Ramos (cell line): Measurements from ENCODE around the gene SHMT2.

Experiments
- in situ Hi-C: fragments of 300-500 bp; cut with MboI; formaldehyde crosslinking; loops from one replicate; pipeline ENCODE4 v1.14.3; 2022; ENCODE audit warnings: low sequenced_read_pairs; ENCODE audit not compliant: unreplicated experiment

Gene SHMT2

DNA sequence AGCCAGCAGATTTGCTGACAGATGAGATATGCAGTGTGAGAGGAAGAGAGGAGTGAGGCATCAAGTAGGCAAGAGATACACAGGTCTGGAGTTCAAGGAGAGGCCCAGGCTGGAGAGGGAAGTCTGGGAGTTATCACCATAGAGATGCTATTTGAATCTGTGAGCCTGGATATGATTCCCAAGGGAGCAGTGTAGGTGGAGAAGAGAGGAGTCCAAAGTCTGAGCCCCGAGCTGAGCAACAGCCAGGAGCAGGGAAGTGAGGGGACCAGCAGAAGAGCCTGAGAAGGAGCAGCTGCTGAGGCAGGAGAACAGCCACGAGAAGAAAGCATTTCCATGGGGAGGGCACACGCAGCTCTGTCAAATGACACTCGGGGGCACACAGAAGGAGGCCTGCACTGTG is 33.1 kb upstream of the SHMT2 start:
- in situ Hi-C loops = no loop called here

DNA sequence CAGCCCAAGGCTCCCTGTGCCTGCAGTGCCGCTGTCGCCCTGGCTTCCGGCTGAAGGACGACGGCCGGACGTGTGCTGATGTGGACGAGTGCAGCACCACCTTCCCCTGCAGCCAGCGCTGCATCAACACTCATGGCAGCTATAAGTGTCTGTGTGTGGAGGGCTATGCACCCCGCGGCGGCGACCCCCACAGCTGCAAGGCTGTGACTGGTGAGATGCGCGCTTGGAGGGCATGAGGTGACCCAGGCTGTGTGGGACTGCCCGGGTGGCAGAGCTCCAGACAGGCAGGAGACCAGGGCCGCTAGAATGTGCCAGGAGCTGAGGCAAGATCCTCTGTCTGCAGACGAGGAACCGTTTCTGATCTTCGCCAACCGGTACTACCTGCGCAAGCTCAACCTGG is 32.6 kb upstream of the SHMT2 start:
- in situ Hi-C loops = no loop called here

DNA sequence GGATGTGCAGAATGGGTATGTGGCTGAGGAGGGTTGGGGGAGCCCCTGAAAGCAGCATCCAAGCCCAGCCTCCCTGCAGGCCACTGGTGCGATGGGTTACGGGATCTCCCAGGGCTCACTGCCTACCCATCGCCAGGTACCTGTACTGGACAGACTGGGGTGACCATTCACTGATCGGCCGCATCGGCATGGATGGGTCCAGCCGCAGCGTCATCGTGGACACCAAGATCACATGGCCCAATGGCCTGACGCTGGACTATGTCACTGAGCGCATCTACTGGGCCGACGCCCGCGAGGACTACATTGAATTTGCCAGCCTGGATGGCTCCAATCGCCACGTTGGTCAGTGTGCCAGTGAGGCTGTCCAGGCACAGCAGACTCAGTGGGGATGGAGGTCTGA is 31.2 kb upstream of the SHMT2 start:
- in situ Hi-C loops = no loop called here

DNA sequence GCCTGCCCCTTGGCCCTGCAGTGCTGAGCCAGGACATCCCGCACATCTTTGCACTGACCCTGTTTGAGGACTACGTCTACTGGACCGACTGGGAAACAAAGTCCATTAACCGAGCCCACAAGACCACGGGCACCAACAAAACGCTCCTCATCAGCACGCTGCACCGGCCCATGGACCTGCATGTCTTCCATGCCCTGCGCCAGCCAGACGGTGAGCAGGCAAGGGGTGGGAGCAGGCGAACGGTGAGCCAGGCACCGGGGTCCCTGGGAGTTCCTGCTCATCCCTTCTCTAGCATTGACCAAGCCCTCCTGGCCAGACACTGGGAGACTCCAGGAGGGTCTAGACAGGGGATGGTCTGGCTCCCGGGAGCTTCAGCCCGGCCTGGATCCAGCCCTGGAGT is 30.3 kb upstream of the SHMT2 start:
- in situ Hi-C loops = no loop called here

DNA sequence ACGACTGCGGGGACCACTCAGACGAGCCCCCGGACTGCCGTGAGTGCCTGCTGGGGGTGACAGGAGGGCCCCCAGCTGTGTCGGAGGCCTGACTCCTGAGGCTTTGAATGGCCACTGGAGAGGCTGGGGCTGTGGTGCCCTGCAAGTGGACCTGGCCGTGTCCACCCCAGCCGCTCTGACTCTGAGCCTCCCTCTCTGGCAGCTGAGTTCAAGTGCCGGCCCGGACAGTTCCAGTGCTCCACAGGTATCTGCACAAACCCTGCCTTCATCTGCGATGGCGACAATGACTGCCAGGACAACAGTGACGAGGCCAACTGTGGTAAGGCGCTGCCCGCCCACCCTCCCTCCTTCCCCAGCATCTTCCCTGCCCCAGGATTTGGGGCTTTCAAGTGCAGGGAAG is 29.0 kb upstream of the SHMT2 start:
- in situ Hi-C loops = no loop called here

DNA sequence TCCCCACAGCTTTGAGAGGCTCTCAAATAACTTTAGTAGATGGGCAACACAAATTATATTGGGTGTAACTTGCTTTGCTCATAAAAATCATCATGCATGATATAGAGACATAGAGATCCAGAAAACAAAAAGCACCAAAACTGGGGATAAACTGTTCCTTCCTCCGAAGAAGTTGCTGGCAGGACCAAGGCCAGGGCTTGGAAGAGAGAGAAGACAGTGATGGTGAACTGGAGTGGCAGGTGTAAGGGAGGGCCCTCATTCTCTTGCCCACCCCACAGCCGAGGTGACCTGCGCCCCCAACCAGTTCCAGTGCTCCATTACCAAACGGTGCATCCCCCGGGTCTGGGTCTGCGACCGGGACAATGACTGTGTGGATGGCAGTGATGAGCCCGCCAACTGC is 28.3 kb upstream of the SHMT2 start:
- in situ Hi-C loops = no loop called here

DNA sequence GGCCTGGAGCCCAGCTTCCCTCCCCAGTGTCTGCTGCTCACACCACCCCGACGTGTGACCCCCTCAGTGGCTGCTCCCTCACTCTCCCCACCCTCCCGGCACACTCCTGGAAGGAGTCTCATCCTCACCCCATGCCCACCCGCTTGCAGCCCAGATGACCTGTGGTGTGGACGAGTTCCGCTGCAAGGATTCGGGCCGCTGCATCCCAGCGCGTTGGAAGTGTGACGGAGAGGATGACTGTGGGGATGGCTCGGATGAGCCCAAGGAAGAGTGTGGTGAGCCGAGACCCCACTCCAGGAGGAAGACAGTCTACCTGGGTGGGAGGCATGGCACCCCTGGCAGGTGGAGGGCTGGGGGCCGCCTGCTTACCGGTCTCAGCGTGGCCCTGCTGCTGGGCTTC is 27.9 kb upstream of the SHMT2 start:
- in situ Hi-C loops = no loop called here

DNA sequence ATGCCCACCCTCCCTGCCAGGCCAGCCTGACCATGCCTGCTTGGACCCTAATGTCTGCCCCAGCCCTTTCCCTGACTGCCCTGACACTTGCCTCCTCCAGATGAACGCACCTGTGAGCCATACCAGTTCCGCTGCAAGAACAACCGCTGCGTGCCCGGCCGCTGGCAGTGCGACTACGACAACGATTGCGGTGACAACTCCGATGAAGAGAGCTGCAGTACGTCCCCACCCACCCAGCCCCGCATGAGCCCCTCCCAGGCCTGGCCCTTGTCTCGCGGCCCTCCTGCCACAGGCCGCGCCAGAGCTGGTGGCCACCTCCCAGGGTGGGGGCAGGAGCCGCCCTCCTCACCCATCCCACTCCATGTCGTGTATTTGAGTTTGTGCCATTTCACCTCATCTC is 27.2 kb upstream of the SHMT2 start:
- in situ Hi-C loops = no loop called here

DNA sequence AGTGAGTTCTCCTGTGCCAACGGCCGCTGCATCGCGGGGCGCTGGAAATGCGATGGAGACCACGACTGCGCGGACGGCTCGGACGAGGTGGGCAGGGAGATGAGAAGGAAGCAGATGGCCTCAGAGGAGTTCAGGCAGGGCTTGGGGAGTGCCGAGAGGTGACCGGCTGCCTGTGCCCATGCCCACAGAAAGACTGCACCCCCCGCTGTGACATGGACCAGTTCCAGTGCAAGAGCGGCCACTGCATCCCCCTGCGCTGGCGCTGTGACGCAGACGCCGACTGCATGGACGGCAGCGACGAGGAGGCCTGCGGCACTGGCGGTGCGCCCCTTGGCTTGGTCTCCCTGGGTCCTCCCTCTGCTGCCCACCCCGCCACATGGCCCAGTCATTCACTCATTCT is 26.3 kb upstream of the SHMT2 start:
- in situ Hi-C loops = no loop called here

DNA sequence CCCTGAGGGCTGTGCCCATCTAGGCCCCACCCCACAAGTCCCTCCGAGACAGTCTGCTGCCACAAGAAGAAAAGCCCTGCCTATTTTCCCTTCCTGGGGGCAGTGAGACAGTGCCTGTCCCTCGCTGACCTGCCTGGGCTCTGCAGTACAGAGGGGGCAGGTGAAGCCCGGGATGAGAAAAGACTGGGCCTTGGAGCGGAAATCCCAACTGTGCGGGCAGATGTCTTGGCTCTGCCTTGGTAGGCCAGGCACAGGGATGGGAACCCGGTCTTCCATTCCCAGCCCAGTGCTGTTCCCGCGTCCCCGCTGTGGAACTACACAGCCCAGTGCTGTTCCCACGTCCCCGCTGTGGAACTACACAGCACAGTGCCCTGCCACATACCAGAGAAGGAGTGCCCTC is 25.7 kb upstream of the SHMT2 start:
- in situ Hi-C loops = no loop called here

DNA sequence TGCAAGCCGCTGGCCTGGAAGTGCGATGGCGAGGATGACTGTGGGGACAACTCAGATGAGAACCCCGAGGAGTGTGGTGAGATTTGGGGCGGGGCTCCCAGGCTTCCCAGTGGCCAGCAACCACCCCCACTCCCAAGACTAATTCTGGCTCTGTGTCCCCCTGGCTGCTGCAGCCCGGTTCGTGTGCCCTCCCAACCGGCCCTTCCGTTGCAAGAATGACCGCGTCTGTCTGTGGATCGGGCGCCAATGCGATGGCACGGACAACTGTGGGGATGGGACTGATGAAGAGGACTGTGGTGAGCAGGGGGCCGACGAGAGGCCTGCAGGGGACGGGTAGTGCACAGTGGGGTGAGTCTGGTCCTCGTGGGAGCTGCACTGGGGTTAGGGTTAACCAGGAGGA is 25.1 kb upstream of the SHMT2 start:
- in situ Hi-C loops = no loop called here

DNA sequence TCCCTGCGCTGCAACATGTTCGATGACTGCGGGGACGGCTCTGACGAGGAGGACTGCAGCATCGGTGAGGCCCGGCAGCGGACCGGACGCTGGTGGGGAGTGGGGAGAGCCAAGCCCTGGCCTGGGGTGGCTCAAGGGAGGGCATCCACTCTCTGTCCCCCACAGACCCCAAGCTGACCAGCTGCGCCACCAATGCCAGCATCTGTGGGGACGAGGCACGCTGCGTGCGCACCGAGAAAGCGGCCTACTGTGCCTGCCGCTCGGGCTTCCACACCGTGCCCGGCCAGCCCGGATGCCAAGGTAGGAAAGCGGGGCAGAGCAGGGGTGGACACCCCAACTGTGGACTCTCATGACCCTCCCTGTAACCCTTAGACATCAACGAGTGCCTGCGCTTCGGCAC is 24.3 kb upstream of the SHMT2 start:
- in situ Hi-C loops = no loop called here

DNA sequence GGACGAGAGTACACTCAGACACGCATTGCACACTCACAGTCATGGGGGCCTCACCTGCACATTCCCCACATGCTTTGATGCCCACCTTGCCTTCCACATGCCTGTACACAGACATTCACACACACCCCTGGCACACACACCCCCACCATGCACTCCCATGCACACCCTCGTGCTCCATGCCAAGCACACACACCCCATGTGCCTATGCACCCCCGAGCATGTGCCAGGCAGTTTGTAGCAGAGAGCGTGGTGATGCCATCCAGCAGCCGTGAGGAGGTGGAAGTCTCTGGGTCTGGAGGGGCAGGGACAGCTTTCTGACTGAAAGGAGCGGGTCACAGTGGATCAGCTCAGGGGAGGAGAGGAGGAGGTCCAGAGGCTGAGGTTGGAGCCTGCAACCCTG is 23.6 kb upstream of the SHMT2 start:
- in situ Hi-C loops = no loop called here

DNA sequence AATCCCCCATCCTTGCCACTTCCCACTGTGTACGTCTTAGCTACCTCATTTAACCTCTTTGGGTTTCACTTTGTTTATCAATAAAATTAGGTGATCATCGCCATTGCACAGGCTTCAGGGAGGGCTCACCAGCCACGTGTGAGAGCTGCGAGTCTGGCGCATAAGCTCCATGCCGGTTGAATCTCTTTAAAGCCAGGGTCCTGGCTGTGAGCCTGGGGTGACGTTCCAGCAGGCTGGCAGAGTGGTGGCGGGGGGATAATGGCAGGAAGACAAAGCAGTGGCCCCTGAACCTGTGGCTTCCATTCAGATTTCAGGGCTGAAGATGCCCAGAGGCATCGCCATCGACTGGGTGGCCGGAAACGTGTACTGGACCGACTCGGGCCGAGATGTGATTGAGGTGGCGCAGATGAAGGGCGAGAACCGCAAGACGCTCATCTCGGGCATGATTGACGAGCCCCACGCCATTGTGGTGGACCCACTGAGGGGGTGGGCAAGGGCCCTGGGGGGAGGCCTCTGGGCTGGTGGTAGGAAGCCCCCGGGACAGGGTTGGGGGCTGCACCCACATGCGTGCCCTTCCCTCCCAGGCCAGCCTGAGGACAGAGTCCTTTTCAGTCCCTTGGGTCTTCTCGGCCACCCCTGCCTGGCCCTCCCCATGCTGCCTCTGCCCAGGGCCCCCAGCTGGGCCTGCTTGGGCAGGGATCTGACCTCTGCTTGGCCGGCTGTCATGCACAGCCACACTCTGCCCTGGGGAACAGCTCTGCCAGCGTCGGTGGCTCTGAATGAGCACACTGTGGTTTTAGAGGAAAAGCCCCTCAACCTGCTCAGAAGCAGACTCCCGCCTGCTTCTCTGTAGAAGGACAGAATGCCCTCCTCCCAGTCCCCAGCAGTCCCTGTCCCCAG is 21.5 kb upstream of the SHMT2 start:
- in situ Hi-C loops = no loop called here

DNA sequence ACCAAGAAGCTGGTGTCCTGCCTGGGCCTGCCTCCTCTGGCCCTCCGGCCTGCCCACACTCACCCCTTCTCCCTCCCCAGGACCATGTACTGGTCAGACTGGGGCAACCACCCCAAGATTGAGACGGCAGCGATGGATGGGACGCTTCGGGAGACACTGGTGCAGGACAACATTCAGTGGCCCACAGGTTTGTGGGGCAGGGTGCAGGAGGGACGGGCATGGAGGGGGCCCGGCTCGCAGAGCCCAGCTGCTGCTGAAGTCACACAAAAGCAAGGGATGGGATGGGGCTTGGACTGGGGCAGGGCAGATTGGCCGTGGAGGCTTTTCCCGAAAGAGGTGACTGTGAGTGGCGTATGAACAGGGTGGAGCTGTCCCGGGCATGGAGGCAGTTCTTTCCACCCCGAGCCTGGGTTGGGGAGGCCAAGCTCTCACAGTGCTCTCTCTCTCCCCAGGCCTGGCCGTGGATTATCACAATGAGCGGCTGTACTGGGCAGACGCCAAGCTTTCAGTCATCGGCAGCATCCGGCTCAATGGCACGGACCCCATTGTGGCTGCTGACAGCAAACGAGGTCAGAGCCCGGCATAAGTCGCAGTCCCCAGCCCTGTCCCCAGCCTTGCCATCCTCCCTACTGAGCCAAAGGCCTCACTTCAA is 20.8 kb upstream of the SHMT2 start:
- in situ Hi-C loops = no loop called here

DNA sequence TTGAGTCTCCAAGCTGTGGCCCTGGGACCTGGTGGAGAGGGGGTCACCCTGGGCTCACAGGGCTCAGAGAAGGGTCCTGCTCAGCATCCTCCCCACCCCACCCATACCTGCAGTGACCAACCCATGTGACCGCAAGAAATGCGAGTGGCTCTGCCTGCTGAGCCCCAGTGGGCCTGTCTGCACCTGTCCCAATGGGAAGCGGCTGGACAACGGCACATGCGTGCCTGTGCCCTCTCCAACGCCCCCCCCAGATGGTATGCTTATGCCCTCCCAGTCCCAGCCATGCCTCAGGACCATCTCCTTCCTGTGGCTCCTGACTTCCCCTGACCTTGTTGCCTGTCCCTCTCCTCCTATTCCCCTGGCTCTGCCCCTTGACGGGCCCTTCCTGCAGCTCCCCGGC is 19.6 kb upstream of the SHMT2 start:
- in situ Hi-C loops = loop anchor here (5.0 kb wide), 1 partner anchor 37 kb away; no protein-coding TSS in a partner anchor

DNA sequence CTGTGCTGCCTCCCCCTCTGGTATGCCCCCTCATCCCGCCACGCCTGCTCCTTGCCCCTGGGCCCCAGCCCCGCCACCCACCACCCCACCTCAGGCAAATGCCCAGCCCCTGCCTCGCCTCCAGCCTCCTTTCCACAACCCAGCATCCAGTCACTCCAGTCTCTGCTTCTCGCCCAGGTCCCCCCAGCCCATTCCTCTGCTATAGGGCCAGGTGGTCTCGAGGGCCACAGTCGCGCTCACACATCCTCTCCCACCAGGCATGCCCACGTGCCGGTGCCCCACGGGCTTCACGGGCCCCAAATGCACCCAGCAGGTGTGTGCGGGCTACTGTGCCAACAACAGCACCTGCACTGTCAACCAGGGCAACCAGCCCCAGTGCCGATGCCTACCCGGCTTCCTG is 19.1 kb upstream of the SHMT2 start:
- in situ Hi-C loops = loop anchor here (5.0 kb wide), 1 partner anchor 37 kb away; no protein-coding TSS in a partner anchor

DNA sequence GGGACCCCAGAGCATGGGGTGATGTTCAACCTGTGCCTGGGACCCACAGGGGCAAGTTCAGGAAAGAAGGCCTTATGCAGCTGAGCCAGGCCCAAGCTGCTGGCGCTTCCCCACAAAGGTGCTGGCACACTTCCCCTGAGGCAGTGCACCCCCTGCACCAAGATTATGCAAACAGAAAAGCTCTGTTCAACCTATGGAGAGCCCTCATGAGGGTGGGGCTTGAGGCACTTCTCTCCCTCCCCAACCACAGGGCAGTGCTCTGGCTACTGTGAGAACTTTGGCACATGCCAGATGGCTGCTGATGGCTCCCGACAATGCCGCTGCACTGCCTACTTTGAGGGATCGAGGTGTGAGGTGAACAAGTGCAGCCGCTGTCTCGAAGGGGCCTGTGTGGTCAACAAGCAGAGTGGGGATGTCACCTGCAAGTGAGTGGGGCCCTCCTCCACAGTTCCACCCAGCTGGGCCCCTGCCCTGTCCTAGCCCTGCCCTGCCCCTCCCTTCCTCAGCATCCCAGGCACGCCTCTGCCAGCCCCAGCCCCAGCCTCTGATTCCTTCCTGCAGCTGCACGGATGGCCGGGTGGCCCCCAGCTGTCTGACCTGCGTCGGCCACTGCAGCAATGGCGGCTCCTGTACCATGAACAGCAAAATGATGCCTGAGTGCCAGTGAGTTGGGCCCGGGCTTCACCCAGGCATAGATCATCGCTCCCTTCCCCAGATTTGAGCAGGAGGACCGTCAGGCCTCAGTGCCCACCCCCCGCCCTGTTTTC is 18.4 kb upstream of the SHMT2 start:
- in situ Hi-C loops = loop anchor here (5.0 kb wide), 1 partner anchor 36 kb away; no protein-coding TSS in a partner anchor

DNA sequence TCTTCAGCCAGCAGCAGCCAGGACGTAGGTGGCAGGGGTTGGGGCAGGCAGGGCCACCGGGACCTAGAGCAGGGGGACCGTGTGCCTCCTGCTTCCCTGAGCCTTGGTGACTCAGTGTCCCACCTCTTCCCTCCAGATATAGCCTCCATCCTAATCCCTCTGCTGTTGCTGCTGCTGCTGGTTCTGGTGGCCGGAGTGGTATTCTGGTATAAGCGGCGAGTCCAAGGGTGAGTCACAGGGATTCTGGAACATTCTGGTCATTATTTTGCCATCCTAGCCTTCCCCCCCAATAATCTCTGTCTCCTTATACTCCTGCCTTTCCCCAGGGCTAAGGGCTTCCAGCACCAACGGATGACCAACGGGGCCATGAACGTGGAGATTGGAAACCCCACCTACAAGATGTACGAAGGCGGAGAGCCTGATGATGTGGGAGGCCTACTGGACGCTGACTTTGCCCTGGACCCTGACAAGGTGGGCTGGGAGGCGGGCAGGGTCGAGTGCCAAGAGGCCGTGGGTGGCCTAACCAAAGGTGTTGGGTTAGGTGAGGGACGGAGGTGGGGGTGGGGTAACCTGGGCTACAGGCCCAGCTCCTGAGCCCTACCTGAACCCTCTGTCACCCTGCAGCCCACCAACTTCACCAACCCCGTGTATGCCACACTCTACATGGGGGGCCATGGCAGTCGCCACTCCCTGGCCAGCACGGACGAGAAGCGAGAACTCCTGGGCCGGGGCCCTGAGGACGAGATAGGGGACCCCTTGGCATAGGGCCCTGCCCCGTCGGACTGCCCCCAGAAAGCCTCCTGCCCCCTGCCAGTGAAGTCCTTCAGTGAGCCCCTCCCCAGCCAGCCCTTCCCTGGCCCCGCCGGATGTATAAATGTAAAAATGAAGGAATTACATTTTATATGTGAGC is 17.5 kb upstream of the SHMT2 start:
- in situ Hi-C loops = loop anchor here (5.0 kb wide), 1 partner anchor 35 kb away; no protein-coding TSS in a partner anchor

DNA sequence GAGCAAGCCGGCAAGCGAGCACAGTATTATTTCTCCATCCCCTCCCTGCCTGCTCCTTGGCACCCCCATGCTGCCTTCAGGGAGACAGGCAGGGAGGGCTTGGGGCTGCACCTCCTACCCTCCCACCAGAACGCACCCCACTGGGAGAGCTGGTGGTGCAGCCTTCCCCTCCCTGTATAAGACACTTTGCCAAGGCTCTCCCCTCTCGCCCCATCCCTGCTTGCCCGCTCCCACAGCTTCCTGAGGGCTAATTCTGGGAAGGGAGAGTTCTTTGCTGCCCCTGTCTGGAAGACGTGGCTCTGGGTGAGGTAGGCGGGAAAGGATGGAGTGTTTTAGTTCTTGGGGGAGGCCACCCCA is 16.8 kb upstream of the SHMT2 start:
- in situ Hi-C loops = loop anchor here (5.0 kb wide), 1 partner anchor 35 kb away; no protein-coding TSS in a partner anchor
